ENCODE results near the gene RSPRY1.

DNA sequence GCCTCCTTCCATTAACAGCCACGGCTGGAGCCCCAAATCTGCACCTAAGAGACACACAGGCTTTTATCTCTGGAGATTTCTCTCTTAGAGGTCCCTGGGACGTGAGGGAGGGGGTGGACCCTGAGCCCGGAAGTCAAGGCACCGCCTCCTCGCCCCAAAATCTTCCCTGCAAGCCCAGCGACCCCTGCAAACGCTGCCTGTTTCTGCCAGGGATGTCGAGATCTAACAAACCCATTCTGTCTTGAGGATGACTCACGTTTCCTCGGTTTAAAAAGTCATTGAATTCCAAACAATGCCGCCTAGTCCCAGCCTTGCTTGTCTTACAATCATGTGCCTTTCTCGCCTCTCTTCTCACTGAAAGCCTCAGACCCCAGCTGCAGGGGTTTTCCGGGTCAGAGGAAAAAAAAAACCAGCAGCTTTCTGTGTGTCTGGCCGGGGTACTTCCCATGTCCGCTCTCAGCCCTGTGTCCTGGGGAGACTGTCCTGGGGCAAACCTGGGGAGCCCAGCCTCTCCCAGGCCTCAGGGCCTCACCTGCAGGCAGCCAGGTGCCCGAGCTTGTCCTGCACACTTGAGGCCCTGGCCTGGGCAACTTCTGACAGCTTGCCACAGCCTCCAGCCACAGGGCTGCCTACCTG, 74.3 kb downstream of the RSPRY1 start:
- TF ChIP-seq, protein P1, sequence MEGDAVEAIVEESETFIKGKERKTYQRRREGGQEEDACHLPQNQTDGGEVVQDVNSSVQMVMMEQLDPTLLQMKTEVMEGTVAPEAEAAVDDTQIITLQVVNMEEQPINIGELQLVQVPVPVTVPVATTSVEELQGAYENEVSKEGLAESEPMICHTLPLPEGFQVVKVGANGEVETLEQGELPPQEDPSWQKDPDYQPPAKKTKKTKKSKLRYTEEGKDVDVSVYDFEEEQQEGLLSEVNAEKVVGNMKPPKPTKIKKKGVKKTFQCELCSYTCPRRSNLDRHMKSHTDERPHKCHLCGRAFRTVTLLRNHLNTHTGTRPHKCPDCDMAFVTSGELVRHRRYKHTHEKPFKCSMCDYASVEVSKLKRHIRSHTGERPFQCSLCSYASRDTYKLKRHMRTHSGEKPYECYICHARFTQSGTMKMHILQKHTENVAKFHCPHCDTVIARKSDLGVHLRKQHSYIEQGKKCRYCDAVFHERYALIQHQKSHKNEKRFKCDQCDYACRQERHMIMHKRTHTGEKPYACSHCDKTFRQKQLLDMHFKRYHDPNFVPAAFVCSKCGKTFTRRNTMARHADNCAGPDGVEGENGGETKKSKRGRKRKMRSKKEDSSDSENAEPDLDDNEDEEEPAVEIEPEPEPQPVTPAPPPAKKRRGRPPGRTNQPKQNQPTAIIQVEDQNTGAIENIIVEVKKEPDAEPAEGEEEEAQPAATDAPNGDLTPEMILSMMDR (IDR thresholded peaks at IDR 0.05; ENCODE audit: low read length): no peak
- TF ChIP-seq EZH2 (optimal IDR thresholded peaks at IDR 0.05; ENCODE audit: low read depth, low read length) (no peak), EZH2phosphoT487 (IDR thresholded peaks at IDR 0.05; ENCODE audit: low read length) (no peak)

All from MM.1S (cell line).